GM21825 (cell line): ENCODE results near the gene SLC22A1.

Experiments
- ATAC-seq: cut with Tn5 transposase; IDR thresholded peaks from one replicate; pipeline ENCODE4 v1.9.1; 2021; ENCODE audit warnings: mild to moderate bottlenecking, moderate library complexity; ENCODE audit not compliant: unreplicated experiment

Gene SLC22A1

GRCh38 chr6:160207618-160208017 is 86.0 kb downstream of the SLC22A1 start:
- no peak for ATAC-seq
